Caco-2 (cell line): ENCODE results near the gene NDUFA3. TPM values are rescaled to one million over a fixed set of nuclear protein-coding genes. Genes with fewer than 3 reads are reported as not detected.

Experiments
- BruUV-seq: library from RNA; stranded (reverse); fragments of 400-500 nt; replicated peaks from 2 replicates; lab custom pipeline; 2021; lab: Mats Ljungman, UMichigan
- CTCF ChIA-PET: fragments of 300-600 bp; sonication (Branson Sonifier 250); formaldehyde crosslinking; loops from one replicate; lab custom pipeline; 2022; ENCODE audit warnings: antibody characterized with exemption; lab: Charles Lee
- POLR2A ChIA-PET: fragments of 300-600 bp; sonication (Branson Sonifier 250); formaldehyde crosslinking; loops from one replicate; lab custom pipeline; 2022; ENCODE audit warnings: antibody characterized with exemption; lab: Charles Lee
- DNase-seq, 2 experiments: peaks; one replicate each; pipeline versions ENCODE4 v3.0.0 to v3.0.0-alpha.2; 2020 to 2022
- H3K27me3 ChIP-seq: replicated peaks from 2 replicates; pipeline ENCODE4 v1.6.0; 2011; ENCODE audit warnings: low read length; ENCODE audit not compliant: control insufficient read depth, insufficient read depth
- H3K36me3 ChIP-seq: 2 replicates; pipeline ENCODE4 v1.5.1; 2011; ENCODE audit warnings: low read length; ENCODE audit not compliant: control insufficient read depth, insufficient read depth
- H3K4me1 ChIP-seq: fragments of 250-450 bp; sonication (Bioruptor Pico); 2 replicates; pipeline ENCODE4 v1.5.1; 2020; ENCODE audit warnings: mild to moderate bottlenecking
- H3K4me3 ChIP-seq: 2 replicates; pipeline ENCODE4 v1.5.1; 2011; ENCODE audit warnings: low read depth, mild to moderate bottlenecking, control low read depth, low read length
- H3K9me3 ChIP-seq: fragments of 250-450 bp; sonication (Bioruptor Pico); 2 replicates; pipeline ENCODE4 v1.5.1; 2020; ENCODE audit warnings: mild to moderate bottlenecking, moderate library complexity
- H3K27ac Mint-ChIP-seq: one replicate; pipeline ENCODE4 v1.8.0; 2022; ENCODE audit warnings: mixed read lengths; ENCODE audit not compliant: unreplicated experiment
- H3K27me3 Mint-ChIP-seq: one replicate; pipeline ENCODE4 v1.8.0; 2022; ENCODE audit warnings: mixed read lengths; ENCODE audit not compliant: insufficient read depth, unreplicated experiment
- H3K36me3 Mint-ChIP-seq: one replicate; pipeline ENCODE4 v1.8.0; 2022; ENCODE audit warnings: mild to moderate bottlenecking, mixed read lengths; ENCODE audit not compliant: insufficient read depth, unreplicated experiment
- H3K4me1 Mint-ChIP-seq: one replicate; pipeline ENCODE4 v1.8.0; 2022; ENCODE audit warnings: low read depth, mixed read lengths; ENCODE audit not compliant: unreplicated experiment
- H3K4me3 Mint-ChIP-seq: one replicate; pipeline ENCODE4 v1.8.0; 2022; ENCODE audit warnings: mild to moderate bottlenecking, moderate library complexity, mixed read lengths; ENCODE audit not compliant: unreplicated experiment
- H3K9me3 Mint-ChIP-seq: one replicate; pipeline ENCODE4 v1.8.0; 2022; ENCODE audit warnings: mixed read lengths; ENCODE audit not compliant: unreplicated experiment
- intact Hi-C: fragments of 100-400 bp; cut with micrococcal nuclease; formaldehyde crosslinking; loops from one replicate; pipeline ENCODE4 v1.10.0; 2022; ENCODE audit not compliant: unreplicated experiment
- total RNA-seq: library from RNA; stranded (reverse); gene quantifications from 2 replicates; pipeline ENCODE4 v1.2.3, GENCODE V29; 2022
- TF ChIP-seq, protein P1 (sequence below), 2 experiments: fragments of 200-600 bp in 1 of 2; IDR thresholded peaks; 1 replicate in 1 of 2; 2 replicates in 1 of 2; pipeline versions ENCODE4 v1.5.1 to v1.8.0; 2011 to 2022; ENCODE audit warnings: antibody characterized with exemption in 1 of 2, control low read depth in 1 of 2, inconsistent platforms in 1 of 2, low read depth in 1 of 2, low read length in 1 of 2, mild to moderate bottlenecking in 1 of 2, moderate library complexity in 1 of 2; ENCODE audit not compliant: insufficient read depth in 1 of 2, severe bottlenecking in 1 of 2, unreplicated experiment in 1 of 2

NDUFA3 gene
- total RNA-seq, 1 experiment from 2014 or later, result 185 TPM

DNA sequence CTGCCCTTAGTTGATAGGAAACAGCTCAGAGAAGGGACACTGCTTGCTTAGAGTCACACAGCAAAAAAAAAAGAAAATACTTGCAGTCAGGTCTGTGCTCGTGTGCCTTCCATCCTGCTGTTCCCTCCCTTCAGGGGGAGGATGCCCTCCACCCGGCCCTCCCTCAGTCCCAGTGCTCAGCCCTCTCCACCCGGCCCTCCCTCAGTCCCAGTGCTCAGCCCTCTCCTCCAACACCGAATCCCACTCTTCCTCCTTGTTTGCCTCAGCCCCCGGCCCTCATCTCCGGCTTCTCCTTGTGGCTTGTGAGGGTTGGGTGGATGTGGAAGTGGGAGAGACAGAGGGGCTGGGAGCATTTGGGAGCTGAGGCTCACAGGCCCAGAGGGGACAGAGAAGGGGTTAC is 7.0 kb downstream of the NDUFA3 start:
- CTCF ChIA-PET, result no interaction called here
- POLR2A ChIA-PET, result no interaction called here
- peak overlapping the region; percentile 29 for H3K27ac Mint-ChIP-seq
- no peak for DNase-seq
- H3K4me1 Mint-ChIP-seq, result peaks cover 16% of the 10 kb centered on the region
- Histone ChIP-seq H3K36me3 (peaks cover 4% of the 10 kb centered on the region), H3K4me3 (no peak overlapping the region), H3K9me3 (no peaks in the 10 kb centered on the region), H3K27me3 (no peaks in the 10 kb centered on the region), H3K4me1 (0 out of 2 replicates have a peak, but pooled peaks cover 4% of the 10 kb centered on the region)
- H3K9me3 Mint-ChIP-seq, result no peaks in the 10 kb centered on the region
- no peaks in the 10 kb centered on the region for H3K27me3 Mint-ChIP-seq
- intact Hi-C loops, result no loop called here
- TF ChIP-seq, protein P1, sequence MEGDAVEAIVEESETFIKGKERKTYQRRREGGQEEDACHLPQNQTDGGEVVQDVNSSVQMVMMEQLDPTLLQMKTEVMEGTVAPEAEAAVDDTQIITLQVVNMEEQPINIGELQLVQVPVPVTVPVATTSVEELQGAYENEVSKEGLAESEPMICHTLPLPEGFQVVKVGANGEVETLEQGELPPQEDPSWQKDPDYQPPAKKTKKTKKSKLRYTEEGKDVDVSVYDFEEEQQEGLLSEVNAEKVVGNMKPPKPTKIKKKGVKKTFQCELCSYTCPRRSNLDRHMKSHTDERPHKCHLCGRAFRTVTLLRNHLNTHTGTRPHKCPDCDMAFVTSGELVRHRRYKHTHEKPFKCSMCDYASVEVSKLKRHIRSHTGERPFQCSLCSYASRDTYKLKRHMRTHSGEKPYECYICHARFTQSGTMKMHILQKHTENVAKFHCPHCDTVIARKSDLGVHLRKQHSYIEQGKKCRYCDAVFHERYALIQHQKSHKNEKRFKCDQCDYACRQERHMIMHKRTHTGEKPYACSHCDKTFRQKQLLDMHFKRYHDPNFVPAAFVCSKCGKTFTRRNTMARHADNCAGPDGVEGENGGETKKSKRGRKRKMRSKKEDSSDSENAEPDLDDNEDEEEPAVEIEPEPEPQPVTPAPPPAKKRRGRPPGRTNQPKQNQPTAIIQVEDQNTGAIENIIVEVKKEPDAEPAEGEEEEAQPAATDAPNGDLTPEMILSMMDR (IDR thresholded peaks at IDR 0.05; ENCODE audit: insufficient read depth in 1 of 2, low read depth in 1 of 2, low read length in 1 of 2, severe bottlenecking in 1 of 2, unreplicated experiment in 1 of 2), result no peak
- peaks cover 82% of the 10 kb centered on the region for H3K36me3 Mint-ChIP-seq
- H3K4me3 Mint-ChIP-seq, result no peak overlapping the region
- BruUV-seq, result no TSS peak

DNA sequence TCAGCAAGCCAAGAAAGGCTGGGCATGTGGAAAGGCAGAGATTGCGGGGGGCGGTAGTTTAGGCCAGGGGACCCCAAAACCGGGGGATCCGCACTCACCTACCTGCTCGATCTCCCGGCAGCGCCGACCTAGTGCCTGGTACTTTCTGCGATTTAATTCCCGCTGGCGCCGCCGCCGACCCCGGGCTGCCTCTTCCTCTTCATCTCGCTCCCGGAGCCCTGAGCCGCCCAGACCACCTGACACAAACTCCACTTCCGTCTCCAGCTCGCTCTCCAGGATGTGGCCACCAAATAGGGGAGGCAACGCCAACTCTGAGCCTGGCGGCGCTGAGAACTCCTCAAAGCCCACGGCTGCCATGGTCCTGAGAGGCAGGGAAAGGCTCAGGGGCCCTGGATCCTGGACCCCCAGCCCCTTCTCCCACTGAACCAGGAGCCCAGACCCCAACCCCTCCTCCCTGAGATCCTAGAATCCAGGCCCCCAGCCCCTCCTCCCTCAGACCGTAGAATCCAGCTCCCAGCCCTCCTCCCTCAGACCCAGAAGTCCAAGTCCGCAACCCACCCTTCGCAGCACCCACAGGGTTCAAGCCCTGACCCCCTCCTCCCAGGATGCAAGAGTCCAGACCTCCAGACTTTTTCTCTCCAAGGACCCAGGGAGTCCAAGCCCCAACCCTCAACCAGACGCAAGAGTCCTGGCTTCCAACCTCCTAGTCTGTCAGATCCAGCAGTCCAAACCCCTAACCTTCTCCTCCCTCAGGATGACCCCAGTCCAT is 11.9 kb downstream of the NDUFA3 start:
- H3K36me3 ChIP-seq, result peaks cover 1% of the 10 kb centered on the region

More for the DNA sequence above, 11.9 kb downstream of the NDUFA3 start:
- H3K4me1 ChIP-seq, result 0 out of 2 replicates have a peak, but pooled peaks cover 7% of the 10 kb centered on the region
- Mint-ChIP-seq H3K27ac (peak overlapping the region; percentile 96), H3K27me3 (no peaks in the 10 kb centered on the region), H3K36me3 (peaks cover 65% of the 10 kb centered on the region), H3K4me1 (peaks cover 16% of the 10 kb centered on the region), H3K4me3 (peak overlapping the region; percentile 95), H3K9me3 (no peaks in the 10 kb centered on the region)
- BruUV-seq, result no TSS peak
- no peaks in the 10 kb centered on the region for H3K9me3 ChIP-seq
- intact Hi-C loops, result loop anchor here (1.0 kb wide), 3 partner anchors 12 to 76 kb away; partner anchors contain the start of genes CNOT3 and NDUFA3
- H3K27me3 ChIP-seq, result no peaks in the 10 kb centered on the region
- DNase-seq, result no peak
- ChIA-PET POLR2A (interaction anchor here (0.6 to 2.9 kb wide), 4 partner anchors 11 to 50 kb away, joined by 3 to 31 read pairs (median 4); partner anchors contain the start of genes CNOT3 and LENG1), CTCF (interaction anchor here (0.6 to 1.2 kb wide), 4 partner anchors 8 to 1517 kb away, joined by 3 to 5 read pairs (median 4); partner anchors contain the start of gene CNOT3)
- TF ChIP-seq, protein P1 (IDR thresholded peaks at IDR 0.05; ENCODE audit: insufficient read depth in 1 of 2, low read depth in 1 of 2, low read length in 1 of 2, severe bottlenecking in 1 of 2, unreplicated experiment in 1 of 2), result no peak
- peak overlapping the region; percentile 43 for H3K4me3 ChIP-seq
